ENCODE data around the gene GNAZ.

DNA sequence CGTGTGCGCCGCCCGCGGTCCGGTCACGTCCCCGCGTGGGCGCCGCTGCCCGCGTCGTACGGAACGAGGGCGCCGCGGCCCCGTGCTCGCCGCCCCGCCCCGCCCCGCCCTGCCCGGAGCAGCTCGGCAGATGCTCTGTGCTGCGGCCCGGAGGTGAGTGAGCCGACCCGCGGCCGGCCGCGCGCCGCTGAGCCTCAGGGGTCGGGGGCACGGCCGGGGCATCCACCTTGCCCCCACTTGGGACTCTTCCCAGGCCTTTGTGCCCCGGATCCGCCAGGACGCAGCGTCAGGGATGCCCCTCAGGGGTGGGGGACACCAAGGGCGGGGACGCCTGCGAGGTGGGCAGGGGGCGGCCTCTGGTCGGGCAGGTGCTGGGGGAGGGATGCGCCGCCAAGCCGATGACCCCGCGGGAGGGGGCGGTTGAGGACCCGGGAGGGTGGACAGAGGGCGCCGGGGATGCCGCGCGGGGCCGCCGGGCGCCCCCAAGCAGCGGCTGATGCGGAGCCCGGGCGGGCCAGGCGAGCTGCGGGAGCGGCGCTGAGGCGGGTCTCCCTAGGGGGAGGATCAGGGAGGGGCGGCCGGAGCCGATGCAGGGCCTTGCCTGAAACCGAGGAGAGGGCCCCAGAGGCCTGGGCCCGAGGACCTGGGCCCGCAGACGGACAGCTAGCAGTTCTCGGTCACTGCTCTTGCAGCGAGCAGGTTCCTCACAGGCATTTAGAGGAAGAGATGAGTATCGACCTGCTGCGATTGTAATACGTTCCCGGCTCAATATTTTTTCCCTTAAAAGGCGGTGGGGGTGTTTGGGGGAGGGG is at the start of gene GNAZ:
- no peak for TF ChIP-seq POLR2A (IDR thresholded peaks at IDR 0.05)
- TF ChIP-seq, protein P1, sequence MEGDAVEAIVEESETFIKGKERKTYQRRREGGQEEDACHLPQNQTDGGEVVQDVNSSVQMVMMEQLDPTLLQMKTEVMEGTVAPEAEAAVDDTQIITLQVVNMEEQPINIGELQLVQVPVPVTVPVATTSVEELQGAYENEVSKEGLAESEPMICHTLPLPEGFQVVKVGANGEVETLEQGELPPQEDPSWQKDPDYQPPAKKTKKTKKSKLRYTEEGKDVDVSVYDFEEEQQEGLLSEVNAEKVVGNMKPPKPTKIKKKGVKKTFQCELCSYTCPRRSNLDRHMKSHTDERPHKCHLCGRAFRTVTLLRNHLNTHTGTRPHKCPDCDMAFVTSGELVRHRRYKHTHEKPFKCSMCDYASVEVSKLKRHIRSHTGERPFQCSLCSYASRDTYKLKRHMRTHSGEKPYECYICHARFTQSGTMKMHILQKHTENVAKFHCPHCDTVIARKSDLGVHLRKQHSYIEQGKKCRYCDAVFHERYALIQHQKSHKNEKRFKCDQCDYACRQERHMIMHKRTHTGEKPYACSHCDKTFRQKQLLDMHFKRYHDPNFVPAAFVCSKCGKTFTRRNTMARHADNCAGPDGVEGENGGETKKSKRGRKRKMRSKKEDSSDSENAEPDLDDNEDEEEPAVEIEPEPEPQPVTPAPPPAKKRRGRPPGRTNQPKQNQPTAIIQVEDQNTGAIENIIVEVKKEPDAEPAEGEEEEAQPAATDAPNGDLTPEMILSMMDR (IDR thresholded peaks at IDR 0.05), result no peak
